ENCODE data around the gene METAP1. TPM values are rescaled to one million over a fixed set of nuclear protein-coding genes. Genes with fewer than 3 reads are reported as not detected.
"Not testable (repeated sequence)": the region's sequence is repeated elsewhere in the genome, so short reads cannot be mapped to it uniquely, and the experiment has no call there.

Gene METAP1
- total RNA-seq, 1 donor from 2014 or later, result 27.3 TPM

DNA sequence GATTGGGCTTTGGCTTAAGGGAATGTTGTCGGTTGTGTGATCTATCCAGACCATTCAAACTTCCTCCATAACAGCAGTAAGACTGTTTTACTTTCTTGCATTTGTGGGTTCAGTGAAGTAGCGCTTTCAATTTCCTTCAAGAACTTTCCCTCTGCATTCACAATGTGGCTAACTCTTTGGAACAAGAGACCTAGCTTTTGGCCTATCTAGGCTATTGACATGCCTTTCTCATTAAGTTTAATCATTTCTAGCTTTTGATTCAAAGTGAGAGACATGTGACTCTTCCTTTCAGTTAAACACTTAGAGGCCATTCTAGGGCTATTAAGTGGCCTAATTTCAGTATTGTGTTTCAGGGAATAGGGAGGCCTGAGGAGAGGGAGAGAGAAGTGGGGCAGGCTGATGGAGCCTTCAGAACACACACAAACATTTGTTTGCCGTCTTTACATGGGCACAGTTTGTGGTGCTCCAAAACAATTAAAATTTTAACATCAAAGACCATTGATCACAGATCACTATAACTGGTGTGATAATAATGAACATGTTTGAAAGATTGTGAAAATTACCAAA lies 59.0 kb downstream of the METAP1 start:
- DNase-seq (ENCODE audit: low read depth, low spot score), result no peak

GRCh38 chr4:99058228-99058627 lies 62.7 kb downstream of the METAP1 start:
- DNase-seq (ENCODE audit: low read depth, low spot score), result no peak

DNA sequence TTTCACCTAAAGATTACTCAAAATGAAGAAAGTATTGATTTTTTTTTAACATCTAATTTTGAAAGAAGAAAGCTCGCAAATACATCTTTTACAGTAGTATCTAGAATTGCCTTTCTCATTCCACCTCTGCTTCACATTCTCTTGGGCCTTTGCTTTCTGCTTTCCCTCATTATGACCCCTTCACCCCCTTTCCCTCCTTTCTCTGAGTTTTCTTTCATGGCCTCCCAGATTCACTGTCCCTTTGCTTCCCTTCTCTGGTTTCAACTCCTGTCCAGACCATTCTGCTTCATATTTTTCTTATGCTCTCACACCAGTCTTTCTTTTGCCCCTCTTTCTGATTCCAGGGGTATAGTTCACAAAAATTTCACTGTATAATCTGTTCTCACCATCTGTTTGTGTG lies 64.0 kb downstream of the METAP1 start:
- DNase-seq (ENCODE audit: low read depth, low spot score), result no peak

DNA sequence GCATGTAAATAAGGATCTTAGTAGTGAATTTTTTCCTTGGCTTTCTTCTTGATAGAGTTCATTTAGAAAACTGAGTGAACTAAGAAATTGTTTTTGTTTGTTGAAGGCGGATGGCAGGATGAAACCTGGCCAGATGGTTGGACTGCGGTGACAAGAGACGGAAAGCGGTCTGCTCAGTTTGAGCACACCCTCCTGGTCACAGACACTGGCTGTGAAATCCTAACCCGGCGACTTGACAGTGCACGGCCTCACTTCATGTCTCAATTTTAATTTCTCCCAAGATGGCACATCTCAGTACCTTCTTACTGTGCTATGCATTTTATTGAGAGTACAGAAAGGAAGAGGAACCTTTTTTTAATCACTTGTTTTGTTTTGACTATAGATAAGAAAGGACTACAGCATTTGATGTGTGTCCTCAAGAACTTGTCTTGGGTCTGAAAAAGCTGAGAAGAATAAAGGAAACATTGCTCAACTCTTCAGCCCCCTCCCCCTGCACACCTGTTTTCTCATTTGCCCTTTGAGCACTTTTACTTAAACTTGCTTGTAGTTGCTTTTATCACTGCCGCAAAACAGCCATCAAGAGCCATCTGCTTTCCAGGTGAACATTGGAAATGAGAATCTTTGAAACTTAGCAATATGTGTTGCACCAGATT lies 65.7 kb downstream of the METAP1 start:
- DNase-seq (ENCODE audit: low read depth, low spot score), result no peak

GRCh38 chr4:99062120-99062519 lies 66.6 kb downstream of the METAP1 start:
- no peak for DNase-seq (ENCODE audit: low read depth, low spot score)

DNA sequence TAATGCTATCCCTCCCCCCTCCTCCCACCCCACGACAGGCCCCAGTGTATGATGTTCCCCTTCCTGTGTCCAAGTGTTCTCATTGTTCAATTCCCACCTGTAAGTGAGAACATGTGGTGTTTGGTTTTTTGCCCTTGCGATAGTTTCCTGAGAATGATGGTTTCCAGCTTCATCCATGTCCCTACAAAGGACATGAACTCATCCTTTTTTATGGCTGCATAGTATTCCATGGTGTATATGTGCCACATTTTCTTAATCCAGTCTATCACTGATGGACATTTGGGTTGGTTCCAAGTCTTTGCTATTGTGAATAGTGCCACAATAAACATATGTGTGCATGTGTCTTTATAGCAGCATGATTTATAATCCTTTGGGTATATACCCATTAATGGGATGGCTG lies 70.0 kb downstream of the METAP1 start:
- DNase-seq (ENCODE audit: low read depth, low spot score), result not testable (repeated sequence)

- DNase-seq (ENCODE audit: low read depth, low spot score), result no peak
Observed at GRCh38 chr4:99067617-99068016, 72.1 kb downstream of the METAP1 start.

DNA sequence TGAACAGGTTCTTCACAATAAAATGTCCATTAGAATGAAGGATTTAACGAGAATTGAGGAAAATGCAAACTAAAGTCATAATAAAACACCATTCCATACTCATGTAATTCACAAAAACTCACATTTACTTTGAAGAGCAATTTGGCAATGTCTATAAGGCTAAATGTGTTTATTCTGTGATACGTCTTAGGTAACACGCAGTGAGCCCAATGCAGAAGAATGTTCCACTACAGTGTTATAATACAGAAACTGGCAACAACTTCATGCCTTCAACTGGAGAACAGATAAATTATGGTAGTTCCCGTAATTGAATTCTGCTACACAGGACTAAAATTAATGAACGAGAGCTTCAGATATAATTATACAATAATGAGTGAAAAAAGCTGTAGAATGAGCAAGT lies 75.6 kb downstream of the METAP1 start:
- DNase-seq (ENCODE audit: low read depth, low spot score), result no peak

GRCh38 chr4:99074816-99075215 lies 79.3 kb downstream of the METAP1 start:
- no peak for DNase-seq (ENCODE audit: low read depth, low spot score)

DNA sequence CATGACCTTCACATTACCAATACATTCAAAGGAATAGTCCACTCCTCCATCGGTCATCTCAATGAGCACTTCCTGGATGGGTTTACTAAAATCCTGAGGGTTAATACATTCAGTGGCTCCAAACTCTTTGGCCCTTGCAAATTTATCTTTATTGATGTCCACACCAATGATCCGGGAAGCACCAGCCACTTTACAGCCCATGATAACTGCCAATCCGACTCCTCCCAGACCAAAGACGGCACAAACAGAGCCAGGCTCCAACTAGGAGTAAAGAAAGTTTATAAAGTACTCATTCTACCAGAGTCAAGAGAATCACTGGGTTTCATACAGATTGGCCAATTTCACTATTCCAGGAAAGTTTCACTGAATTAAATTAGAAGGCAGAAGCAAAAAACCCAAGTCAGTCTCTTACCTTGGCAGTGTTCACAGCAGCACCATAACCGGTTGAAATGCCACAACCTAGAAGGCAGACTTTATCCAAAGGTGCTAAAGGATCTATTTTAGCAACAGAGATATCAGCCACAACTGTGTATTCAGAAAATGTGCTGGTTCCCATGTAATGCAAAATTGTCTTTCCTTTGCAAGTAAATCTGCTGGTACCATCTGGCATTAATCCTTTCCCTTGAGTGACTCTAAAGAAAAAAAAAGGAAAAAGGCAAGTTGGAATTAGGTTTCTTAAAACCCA lies 80.9 kb downstream of the METAP1 start:
- no peak for DNase-seq (ENCODE audit: low read depth, low spot score)

DNA sequence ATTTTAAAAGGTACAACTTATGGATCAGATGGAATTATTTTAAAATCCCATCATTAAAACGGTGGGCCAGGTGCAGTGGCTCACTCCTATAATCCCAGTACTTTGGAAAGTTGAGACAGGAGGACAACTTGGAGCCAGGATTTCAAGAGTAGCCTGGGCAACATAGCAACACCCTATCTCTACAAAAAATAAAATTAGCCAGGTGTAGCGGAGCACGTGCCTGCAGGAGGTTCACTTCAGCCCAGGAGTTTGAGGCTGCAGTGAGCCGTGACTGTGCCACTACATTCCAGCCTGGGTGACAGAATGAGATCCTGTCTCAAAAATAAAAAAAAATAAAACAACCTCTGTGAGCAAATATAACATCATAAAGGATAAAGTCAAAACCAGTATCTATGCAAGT lies 81.7 kb downstream of the METAP1 start:
- DNase-seq (ENCODE audit: low read depth, low spot score), result no peak

- no peak for DNase-seq (ENCODE audit: low read depth, low spot score)
Observed at GRCh38 chr4:99078336-99078735, 82.8 kb downstream of the METAP1 start.

DNA sequence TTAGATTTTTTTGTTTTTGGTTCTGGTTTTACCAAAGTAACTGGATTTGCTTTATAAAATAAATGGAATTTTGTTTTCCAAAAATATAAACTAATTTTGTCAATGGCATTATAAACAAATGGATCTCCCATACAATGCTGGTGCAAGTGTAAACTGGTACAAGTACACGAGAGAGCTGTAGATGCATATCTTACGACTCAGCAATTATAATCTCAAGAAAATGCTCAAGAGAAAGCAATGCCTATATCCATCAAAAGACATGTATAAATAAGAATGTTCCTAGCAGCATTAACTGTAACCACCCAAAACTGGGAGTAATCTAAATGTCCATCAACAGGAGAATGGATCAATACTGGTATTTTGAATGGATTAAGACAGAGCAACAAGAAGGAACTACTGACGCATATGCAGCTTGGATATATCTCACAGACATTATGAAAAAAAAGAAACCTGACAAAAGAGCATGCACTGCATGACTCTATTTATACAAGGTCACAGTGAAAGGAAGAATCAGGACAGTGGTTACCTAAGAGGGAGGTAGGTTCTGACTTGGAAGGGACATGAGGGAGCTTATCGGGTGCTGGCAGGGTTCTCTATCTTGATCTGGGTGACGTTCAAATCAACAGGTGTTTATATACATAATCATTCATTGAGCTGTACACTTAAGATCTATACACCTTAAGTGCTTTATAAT lies 83.6 kb downstream of the METAP1 start:
- no peak for DNase-seq (ENCODE audit: low read depth, low spot score)

GRCh38 chr4:99079625-99080295 lies 84.2 kb downstream of the METAP1 start:
- DNase-seq (ENCODE audit: low read depth, low spot score), result no peak

- DNase-seq (ENCODE audit: low read depth, low spot score), result not testable (repeated sequence)
Observed at GRCh38 chr4:99080869-99081268, 85.3 kb downstream of the METAP1 start.

- no peak for DNase-seq (ENCODE audit: low read depth, low spot score)
Observed at GRCh38 chr4:99082192-99082591, 86.7 kb downstream of the METAP1 start.

DNA sequence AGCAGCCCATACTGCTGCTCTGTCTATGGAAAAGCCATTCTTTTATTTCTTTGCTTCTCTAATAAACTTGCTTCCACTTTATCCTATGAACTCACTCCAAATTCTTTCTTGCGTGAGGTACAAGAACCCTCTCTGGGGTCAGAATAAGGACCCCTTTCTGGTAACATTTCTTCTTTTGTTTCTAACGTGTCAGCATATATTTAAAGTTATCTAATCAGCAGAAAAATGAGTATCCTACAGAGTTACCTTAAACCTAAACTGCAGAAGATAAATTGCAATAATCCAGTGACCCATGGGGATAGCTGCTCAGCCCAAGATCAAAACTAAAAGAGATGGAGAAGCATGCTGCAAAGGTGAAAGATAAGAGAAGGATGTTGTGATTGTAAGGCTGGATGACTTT lies 89.1 kb downstream of the METAP1 start:
- no peak for DNase-seq (ENCODE audit: low read depth, low spot score)

- peak; percentile 29 for DNase-seq (ENCODE audit: low read depth, low spot score)
Observed at GRCh38 chr4:99088023-99088449, 92.5 kb downstream of the METAP1 start.

GRCh38 chr4:99088481-99089365 lies 93.2 kb downstream of the METAP1 start, which contains the start of gene ADH5:
TSS of gene ADH5 (minus strand) at chr4:99088788. CDS start at chr4:99088700, 88 bp downstream.
- peak; percentile 22 for DNase-seq (ENCODE audit: low read depth, low spot score)

GRCh38 chr4:99090481-99091215 lies 95.1 kb downstream of the METAP1 start:
- no peak for DNase-seq (ENCODE audit: low read depth, low spot score)
